Thoracic aorta (tissue), 2 donors: ENCODE results near the gene POLL. TPM values are rescaled to one million over a fixed set of nuclear protein-coding genes. Genes with fewer than 3 reads are reported as not detected.
A peak's percentile ranks its signal among the peaks of the same experiment; 100 is the strongest.
"Not testable (repeated sequence)": the region's sequence is repeated elsewhere in the genome, so short reads cannot be mapped to it uniquely, and the experiment has no call there.

ENCODE experiments used
- ATAC-seq: fragments of 150-250 bp; one replicate; pipeline ENCODE4 v1.8.0; 2017; ENCODE audit warnings: low read depth; ENCODE audit not compliant: insufficient number of reproducible peaks, low FRiP score
- DNase-seq: peaks from one replicate; pipeline ENCODE4 v3.0.0-alpha.2; 2020; ENCODE audit warnings: low spot score
- H3K27ac ChIP-seq, 2 donors: fragments of 200-600 bp; sonication (generic); 1 replicate in 1 of 2; 2 replicates in 1 of 2; pipeline ENCODE4 v1.5.1; 2016; ENCODE audit warnings: mild to moderate bottlenecking in 2 of 2, moderate library complexity in 2 of 2
- H3K27me3 ChIP-seq: fragments of 200-600 bp; sonication (generic); replicated peaks from 2 replicates; pipeline ENCODE4 v1.6.0; 2016; ENCODE audit warnings: mild to moderate bottlenecking; ENCODE audit not compliant: insufficient read depth
- H3K36me3 ChIP-seq: fragments of 200-600 bp; sonication (generic); one replicate; pipeline ENCODE4 v1.5.1; 2016
- H3K4me1 ChIP-seq, 2 donors: fragments of 200-600 bp; sonication (generic); 1 replicate in 1 of 2; 2 replicates in 1 of 2; pipeline versions ENCODE4 v1.5.1 to v1.6.0; 2016; ENCODE audit warnings: low read depth in 2 of 2, mild to moderate bottlenecking in 1 of 2; ENCODE audit not compliant: control insufficient read depth in 1 of 2
- H3K4me3 ChIP-seq: fragments of 200-600 bp; sonication (generic); 2 replicates; pipeline ENCODE4 v1.5.1; 2016; ENCODE audit warnings: mild to moderate bottlenecking
- H3K9me3 ChIP-seq: fragments of 200-600 bp; sonication (generic); 2 replicates; pipeline ENCODE4 v1.5.1; 2016
- CTCF ChIP-seq: fragments of 200-600 bp; sonication (generic); IDR thresholded peaks from one replicate; pipeline ENCODE4 v1.5.1; 2019; ENCODE audit warnings: antibody characterized with exemption
- total RNA-seq, 2 donors: library from RNA; depleted of rRNA; stranded (reverse); fragments of >200 nt; gene quantifications; one replicate each; pipeline versions ENCODE4 v1.1.0 to v1.2.3, GENCODE V29; 2016

POLL gene
- 10 to 100 TPM; 22.3 to 37.0 TPM for total RNA-seq

GRCh38 chr10:101587725-101588653 lies at the start of gene POLL, which contains the start of gene DPCD:
Gene POLL, minus strand, starts transcription at chr10:101588257. Its CDS starts 897 bp downstream, at chr10:101587360.
Gene DPCD, plus strand, starts transcription at chr10:101588321. Its CDS starts 16 bp downstream, at chr10:101588337.
- H3K27ac ChIP-seq = peak within 1 kb of the TSS; percentile 30 to 41
- DNase-seq = peak; percentile 94
- H3K9me3 ChIP-seq = no peaks in the 10 kb centered on the region
- peaks cover 13 to 19% of the 10 kb centered on the region in 2 donors for H3K4me1 ChIP-seq
- no peak for TF ChIP-seq CTCF
- ATAC-seq = peak; percentile 92
- H3K27me3 ChIP-seq = no peaks in the 10 kb centered on the region
- peak within 1 kb of the TSS; percentile 96 for H3K4me3 ChIP-seq
- H3K36me3 ChIP-seq = peaks cover 9% of the 10 kb centered on the region

- H3K36me3 ChIP-seq = peaks cover 16% of the 10 kb centered on the region
- H3K9me3 ChIP-seq = not testable (repeated sequence)
These were observed 45.5 kb upstream of the POLL start for GRCh38 chr10:101633510-101633909.

DNA sequence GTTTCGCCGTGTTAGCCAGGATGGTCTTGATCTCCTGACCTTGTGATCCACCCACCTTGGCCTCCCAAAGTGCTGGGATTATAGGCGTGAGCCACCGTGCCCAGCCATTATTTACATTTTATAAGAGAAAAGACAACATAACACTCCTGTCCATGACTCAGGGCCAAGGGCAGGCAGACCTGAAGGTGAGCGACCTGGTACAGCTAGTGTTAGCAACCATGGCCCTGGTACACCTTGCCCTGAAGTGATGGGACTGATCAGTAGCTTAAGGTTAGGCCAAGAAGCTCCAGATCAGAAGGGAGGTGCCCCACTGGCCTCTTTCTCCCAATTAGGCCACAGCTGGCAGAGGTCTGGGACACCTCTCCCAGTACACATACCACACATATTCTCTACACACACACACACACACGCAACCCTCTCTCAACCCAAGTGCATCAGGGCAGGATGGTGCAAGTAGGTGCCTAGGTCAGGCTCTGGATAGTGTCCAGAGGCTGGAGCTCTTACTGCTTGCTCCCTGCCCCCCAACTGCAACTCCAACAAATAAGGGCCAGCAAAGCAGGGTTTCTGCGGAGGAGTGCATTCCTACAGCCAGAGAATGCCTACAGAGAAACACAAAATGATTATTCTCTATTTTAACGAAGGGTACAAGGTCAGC lies 43.9 kb upstream of the POLL start:
- Histone ChIP-seq H3K4me3 (no peak overlapping the region), H3K4me1 (no peaks in the 10 kb centered on the region), H3K9me3 (no peaks in the 10 kb centered on the region), H3K27ac (no peak overlapping the region), H3K27me3 (no peaks in the 10 kb centered on the region), H3K36me3 (peaks cover 8% of the 10 kb centered on the region)
- DNase-seq (no peak), ATAC-seq (no peak)
- TF ChIP-seq CTCF = no peak

More at GRCh38 chr10:101633510-101633909, 45.5 kb upstream of the POLL start:
- DNase-seq, H3K4me3 ChIP-seq, ATAC-seq, H3K27ac ChIP-seq, H3K4me1 ChIP-seq, H3K27me3 ChIP-seq: not testable (repeated sequence)

GRCh38 chr10:101630633-101630920 lies 42.5 kb upstream of the POLL start:
- Histone ChIP-seq H3K27me3 (no peaks in the 10 kb centered on the region), H3K4me3 (no peak overlapping the region), H3K36me3 (peaks cover 10% of the 10 kb centered on the region), H3K27ac (no peak overlapping the region), H3K9me3 (no peaks in the 10 kb centered on the region), H3K4me1 (no peaks in the 10 kb centered on the region)
- no peak for DNase-seq
- ATAC-seq = no peak
- no peak for TF ChIP-seq CTCF

DNA sequence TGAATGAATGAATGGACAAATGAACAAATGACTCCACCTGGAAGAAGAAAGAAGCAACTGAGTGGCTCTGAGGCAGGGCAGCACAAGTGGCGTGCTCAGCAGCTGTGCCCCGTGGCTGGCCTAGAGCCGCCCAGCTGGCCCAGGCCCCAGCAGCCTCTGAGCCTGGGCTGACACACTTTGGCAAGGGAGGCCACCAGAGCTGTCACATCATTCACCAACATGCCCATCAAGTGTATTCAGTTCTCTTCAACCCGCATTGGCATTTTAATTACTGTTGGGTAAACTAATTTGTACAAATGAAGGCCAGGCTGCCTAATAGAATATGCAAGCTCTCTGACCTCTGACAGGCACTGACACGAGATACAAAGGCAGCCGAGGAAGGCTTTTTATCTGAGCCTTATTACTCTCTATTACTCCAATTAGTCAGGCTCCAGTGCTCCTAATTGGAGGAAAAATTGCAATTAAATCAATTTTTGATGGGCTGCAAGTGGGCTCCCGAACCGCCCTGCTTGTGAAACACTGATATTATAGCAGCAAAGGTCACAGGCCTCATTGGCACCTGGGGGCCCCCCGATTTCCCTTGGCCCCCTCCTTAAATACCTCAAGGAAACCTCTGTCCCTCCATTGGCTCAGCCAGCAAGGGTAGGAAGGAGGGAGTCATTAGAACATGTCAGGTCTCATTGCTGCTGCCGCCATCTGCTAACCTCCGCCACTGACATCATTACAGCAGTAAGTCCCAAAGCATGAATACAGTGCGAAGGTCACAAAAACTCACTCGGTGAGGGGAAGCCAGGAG lies 42.0 kb upstream of the POLL start:
- no peaks in the 10 kb centered on the region for H3K9me3 ChIP-seq
- peaks cover 13% of the 10 kb centered on the region for H3K36me3 ChIP-seq
- no peak for DNase-seq
- H3K27me3 ChIP-seq = no peaks in the 10 kb centered on the region
- no peak for TF ChIP-seq CTCF
- H3K4me1 ChIP-seq = no peaks in the 10 kb centered on the region
- H3K27ac ChIP-seq = no peak overlapping the region
- no peak overlapping the region for H3K4me3 ChIP-seq
- no peak for ATAC-seq
